NCI-H446 treated with DMSO at 0.1 percent for 48 hours (cell line): ENCODE measurements around the gene PJA2.

Experiments used
- DNase-seq: peaks from one replicate; lab custom pipeline; 2025; lab: John Stamatoyannopoulos, UW

The PJA2 gene

DNA sequence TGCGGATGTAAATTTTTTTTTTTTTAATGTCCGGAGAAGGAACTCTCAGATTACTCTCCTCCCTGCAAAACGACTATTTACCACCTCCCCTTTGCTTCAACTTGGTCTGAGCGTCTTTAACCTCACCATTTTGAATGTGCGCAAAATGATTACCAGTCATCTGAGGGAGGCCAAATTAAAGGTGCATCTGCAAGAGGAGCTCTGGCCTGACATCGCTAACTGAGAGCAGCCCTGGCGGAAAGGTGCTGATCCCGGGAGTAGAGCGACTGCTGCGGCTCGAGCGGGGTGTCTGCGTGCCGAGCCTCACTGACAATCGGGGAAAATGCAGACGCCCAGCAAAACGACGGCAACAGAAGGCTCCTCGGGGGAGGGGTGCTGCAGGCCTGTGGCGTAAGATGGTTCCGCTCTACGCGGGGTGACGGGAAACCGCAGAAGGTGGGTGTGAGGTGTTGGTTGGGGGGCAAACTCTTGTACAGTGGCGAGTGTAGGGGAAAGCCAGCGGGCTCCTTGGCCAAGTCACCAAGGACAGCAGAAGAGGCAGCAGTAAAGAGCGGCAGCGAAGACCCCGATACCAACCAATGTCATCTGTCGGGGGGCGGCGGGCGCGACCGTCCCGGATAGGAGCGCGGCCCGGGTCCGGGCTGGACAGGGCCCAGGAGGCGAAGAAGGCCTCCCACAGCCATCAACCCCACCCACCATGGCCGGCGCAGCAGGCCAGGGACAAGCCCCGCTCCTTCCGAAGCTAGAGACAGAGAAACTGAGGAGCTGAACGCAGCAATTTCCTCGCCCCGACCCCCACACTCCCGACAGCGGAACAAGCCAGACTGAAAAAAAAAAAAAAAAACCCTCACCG is 557 bp downstream of the PJA2 start:
- DNase-seq, result peak; percentile 64

DNA sequence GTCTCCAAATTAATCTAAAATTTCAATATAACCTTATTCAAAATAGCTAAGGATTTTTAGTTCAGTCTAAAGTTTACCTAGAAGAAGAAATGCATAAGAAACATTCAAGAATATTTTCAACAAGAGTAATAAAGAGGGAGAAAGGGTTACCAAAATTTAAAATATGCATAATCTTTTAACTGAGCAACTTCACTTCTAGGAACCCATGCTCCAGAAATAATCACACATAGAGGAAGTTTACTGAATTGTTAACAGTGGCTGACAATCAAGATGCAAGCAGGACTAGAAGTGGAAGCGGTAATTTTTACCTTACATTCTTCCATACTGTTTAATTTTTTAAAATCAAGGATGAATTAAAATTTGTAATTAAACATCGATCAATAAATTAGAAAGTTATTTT is 1.9 kb downstream of the PJA2 start:
- no peak for DNase-seq

DNA sequence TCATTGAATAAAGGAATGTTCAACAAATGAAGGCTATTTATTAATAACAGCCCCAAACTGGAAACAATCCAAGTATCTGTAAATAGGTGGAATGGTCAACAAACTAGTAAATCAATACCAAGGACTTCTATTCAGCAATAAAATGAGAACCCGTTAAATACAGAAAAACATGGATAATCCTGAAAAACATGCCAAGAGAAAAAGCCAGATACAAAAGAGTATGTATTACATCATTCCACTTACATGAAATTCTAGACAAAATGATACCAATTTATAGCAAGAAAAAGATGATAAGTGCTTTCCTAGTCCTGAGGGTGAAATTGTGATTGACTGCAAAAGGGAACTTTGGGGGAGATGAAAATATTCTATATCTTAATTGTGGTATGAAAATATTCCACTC is 3.1 kb downstream of the PJA2 start:
- DNase-seq, result no peak

DNA sequence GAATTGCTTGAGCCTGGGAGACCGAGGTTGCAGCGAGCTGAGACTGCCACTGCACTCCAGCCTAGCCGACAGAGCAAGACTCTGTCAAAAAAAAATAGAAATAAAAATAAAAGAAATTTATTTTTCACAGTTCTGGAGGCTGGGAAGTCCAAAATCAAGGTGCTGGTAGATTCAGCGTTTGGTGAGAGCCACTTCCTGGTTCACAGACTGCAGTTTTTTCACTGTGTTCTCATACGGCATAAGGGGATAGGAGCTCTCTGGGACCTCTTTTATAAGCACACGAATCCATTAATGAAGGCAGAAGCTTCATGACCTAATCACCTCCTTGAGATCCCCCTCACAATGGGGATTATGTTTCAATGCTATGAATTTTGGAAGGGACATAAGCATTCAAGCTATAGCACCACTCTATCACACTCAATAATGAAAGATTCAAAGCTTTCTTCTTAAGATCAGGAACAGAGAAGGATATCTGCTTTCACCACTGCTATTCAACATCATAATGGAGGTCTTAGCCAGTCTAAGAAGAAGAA is 5.3 kb downstream of the PJA2 start:
- DNase-seq, result no peak

DNA sequence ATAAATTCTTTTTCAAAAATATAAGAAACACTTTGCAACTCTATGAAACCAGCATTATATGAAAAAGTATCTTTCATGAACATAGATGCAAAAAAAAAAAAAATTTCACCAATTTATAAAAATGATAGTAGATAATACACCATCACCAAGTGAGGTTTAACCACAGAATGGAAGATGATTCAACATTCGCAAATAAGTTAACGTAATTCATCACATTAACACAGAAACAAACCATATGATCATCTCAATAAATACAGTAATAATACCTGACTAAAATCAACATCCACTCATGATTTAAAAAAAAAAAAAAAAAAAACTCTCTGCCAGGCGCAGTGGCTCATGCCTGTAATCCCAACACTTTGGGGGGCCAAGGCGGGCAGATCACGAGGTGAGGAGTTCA is 6.3 kb downstream of the PJA2 start:
- DNase-seq, result no peak

DNA sequence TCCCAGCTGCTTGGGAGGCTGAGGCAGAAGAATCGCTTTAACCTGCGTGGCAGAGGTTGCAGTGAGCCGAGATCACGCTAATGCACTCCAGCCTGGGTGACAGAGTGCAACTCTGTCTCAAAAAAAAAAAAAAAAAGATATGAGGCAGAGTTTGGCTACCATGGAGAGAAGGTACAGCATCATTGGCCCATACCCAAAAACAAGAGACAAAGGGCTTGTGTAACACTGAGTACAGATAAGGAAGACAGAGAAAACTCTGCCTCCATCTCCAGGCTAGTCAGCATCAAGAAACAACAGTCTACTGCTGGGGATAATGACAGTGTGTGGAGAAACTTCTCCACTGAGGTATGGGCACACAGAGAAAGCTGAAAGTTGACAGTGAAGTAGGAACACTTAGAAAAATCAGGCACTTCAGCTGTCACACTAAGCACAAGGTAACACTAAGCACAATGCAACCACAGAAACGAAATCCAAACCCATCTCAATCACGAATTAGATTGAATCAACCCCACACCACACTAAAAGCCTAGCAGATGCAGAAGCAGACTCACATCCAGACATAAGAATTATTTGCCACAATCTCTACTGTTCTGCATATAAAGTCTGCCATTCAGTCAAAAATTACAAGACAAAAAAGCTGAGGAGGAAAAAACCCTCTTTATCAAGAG is 10.5 kb downstream of the PJA2 start:
- no peak for DNase-seq

DNA sequence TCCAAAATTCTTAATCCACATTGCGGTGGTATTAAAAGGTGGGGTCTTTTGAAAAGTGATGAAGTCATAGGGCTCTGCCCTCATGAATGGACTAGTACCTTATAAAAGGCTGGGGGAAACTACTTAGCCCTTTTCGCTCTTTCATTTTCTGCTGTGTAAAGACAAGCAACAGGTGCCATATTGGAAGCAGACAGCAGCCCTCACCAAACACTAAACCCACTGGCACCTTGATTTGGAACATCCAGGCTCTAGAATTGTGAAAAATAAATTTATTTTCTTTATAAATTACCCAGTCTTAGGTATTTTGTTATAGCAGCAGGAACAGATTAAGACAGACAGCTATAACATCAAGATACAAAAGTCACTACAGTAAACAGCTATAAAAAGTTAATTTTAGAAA is 12.8 kb downstream of the PJA2 start:
- DNase-seq, result no peak

DNA sequence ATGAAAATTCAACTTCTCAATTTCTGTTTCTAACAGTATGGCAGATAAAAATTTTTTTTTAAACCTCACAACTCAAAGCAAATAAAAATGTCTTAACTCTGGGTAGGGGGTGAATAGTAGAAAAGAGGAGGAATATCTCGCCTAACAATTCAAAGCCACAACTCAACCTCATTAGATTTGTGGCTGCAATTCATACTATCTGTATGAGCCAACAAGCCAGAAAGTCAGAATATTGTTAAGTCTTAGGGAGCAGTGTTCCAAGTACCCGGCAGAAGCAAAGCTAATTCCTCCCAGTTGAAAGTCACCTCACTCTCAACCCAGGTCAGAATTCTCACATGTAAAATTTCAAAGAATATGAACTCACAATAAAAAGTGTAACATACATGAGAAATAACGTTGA is 15.0 kb downstream of the PJA2 start:
- no peak for DNase-seq

DNA sequence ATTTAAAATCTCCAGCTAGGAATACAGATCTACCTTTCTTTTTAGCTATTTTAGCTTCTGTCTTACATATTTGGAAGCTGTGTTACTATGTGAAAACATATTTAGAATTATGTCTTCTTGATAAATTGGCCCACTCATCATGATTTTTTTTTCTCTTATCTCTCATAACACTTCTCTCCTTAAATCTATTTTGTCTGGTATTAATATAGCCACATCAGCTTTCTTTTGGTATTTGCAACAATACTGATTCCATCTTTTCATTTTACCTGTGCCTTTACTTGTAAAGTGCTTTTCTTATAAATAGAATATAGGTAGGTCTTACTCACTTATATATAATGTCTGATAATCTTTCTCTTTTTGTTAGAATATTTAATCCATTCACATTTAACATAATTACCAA is 19.6 kb downstream of the PJA2 start:
- no peak for DNase-seq

DNA sequence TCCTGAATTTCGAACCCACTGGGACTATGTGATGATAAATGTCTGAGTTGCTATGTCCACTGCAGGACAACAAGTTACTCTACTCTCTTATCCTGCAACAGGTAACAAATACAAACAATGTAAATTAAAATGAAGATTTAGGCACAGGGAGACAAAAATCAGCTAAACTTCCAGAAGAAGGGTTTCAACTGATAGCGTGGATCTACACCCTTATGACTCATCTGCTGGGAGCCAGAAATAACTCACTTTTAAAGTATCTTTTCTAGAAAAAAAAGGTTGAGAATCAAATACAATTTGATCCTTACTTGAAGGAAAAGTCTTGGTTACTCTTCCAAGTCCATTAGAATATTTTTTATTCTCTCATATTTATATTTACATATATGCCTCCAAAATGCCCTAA is 21.4 kb downstream of the PJA2 start:
- no peak for DNase-seq

DNA sequence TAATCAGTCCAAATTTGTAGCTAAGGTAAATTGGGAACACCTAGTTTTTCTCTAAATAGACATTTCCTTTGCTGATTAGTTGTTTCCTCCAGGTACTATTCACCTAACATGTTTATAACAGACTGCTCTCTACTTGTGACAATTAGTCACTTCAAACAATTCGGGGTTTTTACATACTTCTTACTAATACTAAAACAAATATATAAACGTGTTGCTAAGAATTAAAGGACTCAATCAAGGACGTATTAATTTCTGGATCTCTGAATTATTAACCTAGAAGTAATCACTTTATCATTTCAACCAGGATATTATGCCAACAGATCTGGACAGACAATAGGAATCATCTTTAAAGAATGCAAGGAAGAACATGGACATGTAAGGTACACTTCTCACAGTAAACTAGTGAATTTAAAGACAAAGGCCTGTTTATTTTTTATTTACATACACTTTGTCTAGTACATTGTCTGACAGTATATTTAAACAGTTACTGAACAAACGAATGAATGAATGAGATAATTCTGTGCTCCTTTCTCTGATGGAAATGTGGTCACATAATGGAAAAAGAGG is 22.3 kb downstream of the PJA2 start:
- no peak for DNase-seq

DNA sequence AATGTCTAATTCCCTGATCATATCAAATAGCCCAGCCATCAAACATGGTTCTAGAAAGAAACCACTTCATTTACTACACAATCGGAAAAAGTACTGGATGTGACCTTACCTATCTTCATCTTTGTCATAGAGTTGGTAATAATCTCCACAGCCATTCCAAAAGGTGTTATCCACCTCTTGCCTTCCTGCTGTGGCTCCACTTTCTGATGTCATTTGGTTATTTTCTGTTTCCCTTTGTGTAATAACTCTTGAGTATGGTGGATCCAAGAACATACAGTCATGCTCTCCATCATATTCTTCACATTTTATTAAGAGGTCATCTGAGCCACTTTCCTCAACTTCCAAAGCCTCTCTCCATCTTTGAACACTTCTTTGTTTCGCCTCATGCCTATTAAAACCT is 31.7 kb downstream of the PJA2 start:
- no peak for DNase-seq

DNA sequence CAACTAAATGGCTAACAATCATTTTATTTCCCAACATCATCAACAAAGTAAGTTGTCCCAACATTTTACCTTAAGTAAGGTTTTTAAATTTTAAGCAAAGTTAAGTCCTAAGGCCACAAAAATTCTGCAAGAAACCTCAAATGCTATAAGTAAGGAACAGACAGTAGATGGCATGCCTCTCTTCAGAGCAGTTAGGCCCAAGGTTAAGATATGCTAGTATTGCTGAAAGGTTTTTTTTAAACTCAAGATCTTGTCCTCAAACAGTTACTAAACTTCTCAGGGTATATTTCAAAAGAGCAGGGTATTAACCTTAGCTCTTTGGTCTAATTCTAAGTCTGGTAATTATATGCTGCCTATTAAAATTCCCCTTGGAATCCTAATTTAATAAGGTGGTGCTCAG is 35.1 kb downstream of the PJA2 start:
- no peak for DNase-seq

DNA sequence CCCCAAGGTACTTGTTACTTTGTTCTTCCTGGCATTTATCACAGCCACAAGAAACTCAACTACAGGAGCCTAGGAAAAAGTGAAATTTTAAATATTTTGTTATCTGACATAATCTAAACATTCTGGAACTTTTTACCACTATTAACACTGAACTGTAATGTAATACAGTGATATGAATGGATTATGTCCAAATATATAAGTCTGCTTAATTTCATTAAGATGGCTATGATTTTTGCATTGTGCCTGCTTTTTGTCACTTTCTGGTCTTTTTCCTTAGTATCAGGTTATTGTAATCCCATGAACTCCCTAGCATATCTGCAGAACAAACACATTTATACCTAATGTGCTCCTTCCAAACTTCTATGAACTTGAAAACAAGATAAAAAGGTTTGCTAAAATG is 35.8 kb downstream of the PJA2 start:
- no peak for DNase-seq

DNA sequence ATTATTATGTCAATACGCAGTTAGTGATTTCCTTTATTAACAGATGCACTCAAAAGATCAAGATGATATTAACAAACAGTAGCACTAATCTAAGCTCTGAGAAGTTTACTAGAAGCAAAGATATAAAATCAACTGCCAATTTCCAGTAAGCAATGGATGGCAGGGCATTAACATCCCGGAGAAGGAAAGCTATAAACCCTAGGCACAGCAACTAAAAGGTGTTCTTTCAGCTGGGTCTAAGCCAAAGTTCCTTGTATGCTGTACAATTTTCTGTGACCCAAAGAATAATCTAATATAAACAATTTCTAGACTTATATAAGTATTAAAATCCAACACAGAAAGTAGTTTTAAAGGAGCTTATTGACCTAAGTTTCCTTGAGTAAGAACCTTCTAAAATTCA is 39.4 kb downstream of the PJA2 start:
- DNase-seq, result no peak

DNA sequence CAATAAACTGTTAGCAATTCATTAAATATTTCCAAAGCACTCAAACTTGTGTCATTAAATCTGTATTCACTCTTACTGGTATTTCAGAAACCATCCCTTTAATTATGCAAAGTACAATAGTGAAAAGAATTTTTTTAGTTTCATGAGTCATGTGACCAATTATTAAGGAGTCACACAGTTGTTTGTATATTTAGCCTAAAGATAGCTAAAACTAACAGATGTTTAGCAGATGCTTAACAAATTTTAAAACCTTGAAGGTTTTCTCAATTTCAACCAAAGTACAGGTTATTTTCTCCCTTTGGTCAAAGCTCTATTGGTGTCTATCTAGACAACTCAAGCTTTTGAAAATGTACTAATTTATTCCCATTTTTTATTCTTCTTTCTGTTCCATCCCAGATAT is 44.1 kb downstream of the PJA2 start:
- DNase-seq, result no peak

DNA sequence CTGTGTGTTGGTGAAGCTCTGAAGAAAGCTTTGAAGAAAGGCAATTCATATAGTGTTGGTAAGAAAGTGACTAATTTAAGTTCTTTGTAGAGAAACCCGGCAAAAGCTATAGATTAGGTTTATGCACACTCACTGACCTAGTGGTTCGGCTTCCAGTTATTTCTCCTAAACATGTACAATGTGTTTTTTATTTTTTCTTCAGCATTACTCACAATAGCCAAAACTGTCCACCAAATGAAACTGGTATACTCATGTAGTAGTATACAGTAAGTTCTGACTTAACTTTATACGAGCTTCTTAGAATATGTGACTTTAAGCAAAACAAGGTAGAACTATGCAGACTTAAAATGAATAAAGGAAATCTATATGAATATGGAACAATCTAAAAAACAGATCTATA is 44.8 kb downstream of the PJA2 start:
- no peak for DNase-seq

DNA sequence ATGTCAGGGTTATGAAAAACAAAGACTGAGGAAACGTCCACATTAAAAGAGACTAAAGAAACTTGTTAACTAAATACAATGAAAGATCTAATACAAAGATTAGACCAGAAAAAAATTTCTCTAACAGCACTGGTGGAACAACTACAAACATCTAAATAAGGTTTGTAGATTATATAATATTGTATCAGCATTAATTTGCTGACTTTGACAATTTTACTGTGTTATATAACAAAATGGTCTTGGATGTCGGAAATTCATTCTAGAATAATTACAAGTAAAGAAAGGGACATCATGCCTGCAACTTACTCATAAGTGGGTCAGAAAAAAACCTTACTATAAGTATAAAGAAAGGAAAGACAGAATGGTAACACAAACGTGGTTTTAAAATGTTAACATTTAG is 50.1 kb downstream of the PJA2 start:
- DNase-seq, result no peak

DNA sequence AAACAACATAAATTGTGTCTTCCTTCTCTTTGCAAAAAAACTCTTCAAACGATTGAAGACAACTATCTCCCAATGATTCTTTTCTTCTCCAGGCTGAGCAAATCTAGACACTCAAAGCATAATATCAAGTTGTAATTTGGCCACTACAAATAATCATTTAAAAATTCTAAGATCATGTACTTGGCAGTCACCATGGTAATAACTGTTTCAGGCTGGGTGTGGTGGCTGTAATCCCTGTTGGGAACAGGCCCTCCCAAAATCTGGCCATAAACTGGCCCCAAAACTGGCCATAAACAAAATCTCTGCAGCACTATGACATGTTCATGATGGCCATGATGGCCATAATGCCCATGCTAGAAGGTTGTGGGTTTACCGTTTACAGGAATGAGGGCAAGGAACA is 52.0 kb downstream of the PJA2 start:
- DNase-seq, result no peak

DNA sequence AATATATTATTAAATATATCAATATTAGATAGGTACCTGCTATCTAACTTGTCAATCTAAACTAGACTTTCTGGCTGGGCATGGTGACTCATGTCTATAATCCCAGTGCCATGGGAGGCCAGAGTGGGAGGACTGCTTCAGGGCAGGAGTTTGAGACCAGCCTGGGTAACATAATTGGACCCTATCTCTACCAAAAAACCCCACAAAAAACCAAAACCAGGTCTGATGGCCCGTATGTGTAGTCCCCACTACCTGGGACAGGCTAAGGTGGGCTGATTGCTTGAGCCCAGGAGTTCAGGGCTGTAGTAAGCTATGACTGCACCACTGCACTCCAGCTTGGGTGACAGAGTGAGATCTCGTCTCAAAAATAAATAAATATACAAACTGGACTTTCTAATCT is 55.0 kb downstream of the PJA2 start:
- DNase-seq, result no peak

DNA sequence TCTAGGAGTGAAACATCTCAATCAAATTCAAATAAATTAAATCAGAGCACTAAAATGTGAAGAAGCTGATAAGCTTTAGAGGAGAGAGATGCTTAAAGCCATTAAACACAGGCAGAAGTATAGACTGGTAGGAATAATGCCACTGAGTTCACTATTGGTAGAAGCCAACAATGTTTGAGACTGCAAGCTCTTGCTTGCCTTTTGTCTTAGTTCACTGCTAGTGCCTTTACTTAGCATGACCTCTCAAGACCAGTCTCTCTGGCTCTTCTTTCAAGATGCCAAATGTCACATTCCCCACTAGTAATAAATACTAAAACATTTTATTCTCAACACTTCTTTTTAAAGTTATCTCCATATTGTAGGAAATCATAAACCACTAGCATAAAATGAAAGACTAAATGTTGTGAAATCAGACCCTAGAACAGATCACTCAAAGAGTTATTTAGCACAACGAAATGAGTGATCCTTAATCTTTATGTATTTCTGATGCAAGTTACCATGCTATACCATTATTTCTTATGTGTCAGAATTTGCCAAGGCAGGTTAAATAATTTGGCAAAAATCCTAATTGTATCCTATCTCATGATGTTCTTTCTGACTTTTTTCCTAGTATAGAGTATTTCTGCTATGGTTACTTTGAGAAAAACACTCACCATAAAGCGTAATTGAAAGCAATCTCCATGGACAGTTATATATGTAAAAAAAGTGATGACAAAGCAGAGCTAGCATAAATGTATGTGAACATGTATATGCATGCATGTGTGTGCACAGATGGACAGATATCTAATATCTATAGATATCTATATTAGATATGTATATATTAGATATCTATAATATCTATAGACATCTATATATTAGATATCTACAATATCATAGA is 57.5 kb downstream of the PJA2 start:
- no peak for DNase-seq

DNA sequence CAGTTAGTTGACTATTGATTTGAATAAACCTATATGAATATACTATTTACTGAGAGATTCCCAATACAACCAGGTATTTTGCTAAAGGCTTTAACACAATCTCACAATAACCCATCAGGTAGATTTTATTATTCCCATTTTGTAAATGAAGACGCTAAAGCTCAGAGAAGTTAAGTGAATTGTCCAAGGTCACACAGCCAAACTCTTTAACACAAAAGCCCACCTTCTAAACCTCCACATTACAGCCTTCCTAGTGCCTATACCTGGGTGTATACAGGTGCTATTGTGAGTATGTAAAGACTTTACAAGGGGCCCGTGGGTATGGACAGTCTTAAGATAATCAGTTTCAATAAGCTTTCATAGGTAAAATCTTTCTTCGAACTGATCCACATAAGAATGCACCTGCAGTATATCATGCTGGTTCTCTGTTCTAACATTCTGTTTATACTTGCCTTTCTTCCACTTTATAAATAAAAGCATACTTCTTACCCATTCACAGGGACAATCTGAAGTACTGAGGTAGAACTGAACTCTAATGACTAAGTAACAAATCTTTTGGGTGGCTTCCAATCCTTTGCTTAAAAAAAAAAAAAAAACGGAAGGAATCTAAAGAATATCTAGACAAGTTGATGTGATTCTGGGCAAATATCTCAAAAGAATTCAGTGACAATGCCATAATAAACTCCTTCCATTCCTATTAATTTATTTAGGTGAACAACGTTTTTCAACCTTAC is 59.1 kb downstream of the PJA2 start:
- no peak for DNase-seq
